ENCODE results near the gene AKR1C8.

- TF ChIP-seq, protein P1, sequence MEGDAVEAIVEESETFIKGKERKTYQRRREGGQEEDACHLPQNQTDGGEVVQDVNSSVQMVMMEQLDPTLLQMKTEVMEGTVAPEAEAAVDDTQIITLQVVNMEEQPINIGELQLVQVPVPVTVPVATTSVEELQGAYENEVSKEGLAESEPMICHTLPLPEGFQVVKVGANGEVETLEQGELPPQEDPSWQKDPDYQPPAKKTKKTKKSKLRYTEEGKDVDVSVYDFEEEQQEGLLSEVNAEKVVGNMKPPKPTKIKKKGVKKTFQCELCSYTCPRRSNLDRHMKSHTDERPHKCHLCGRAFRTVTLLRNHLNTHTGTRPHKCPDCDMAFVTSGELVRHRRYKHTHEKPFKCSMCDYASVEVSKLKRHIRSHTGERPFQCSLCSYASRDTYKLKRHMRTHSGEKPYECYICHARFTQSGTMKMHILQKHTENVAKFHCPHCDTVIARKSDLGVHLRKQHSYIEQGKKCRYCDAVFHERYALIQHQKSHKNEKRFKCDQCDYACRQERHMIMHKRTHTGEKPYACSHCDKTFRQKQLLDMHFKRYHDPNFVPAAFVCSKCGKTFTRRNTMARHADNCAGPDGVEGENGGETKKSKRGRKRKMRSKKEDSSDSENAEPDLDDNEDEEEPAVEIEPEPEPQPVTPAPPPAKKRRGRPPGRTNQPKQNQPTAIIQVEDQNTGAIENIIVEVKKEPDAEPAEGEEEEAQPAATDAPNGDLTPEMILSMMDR (IDR thresholded peaks at IDR 0.05; ENCODE audit: insufficient read depth, low read length) = no peak
- TF ChIP-seq GABPA (IDR thresholded peaks at IDR 0.05; ENCODE audit: low read depth) (no peak), POLR2AphosphoS5 (IDR thresholded peaks at IDR 0.05; ENCODE audit: low read depth) (no peak), SPI1 (IDR thresholded peaks at IDR 0.05; ENCODE audit: borderline replicate concordance, low read depth) (no peak)
- TF ChIP-seq, protein P2, sequence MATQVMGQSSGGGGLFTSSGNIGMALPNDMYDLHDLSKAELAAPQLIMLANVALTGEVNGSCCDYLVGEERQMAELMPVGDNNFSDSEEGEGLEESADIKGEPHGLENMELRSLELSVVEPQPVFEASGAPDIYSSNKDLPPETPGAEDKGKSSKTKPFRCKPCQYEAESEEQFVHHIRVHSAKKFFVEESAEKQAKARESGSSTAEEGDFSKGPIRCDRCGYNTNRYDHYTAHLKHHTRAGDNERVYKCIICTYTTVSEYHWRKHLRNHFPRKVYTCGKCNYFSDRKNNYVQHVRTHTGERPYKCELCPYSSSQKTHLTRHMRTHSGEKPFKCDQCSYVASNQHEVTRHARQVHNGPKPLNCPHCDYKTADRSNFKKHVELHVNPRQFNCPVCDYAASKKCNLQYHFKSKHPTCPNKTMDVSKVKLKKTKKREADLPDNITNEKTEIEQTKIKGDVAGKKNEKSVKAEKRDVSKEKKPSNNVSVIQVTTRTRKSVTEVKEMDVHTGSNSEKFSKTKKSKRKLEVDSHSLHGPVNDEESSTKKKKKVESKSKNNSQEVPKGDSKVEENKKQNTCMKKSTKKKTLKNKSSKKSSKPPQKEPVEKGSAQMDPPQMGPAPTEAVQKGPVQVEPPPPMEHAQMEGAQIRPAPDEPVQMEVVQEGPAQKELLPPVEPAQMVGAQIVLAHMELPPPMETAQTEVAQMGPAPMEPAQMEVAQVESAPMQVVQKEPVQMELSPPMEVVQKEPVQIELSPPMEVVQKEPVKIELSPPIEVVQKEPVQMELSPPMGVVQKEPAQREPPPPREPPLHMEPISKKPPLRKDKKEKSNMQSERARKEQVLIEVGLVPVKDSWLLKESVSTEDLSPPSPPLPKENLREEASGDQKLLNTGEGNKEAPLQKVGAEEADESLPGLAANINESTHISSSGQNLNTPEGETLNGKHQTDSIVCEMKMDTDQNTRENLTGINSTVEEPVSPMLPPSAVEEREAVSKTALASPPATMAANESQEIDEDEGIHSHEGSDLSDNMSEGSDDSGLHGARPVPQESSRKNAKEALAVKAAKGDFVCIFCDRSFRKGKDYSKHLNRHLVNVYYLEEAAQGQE (IDR thresholded peaks at IDR 0.05; ENCODE audit: insufficient replicate concordance, low read depth) = no peak
Measured at GRCh38 chr10:5117026-5117425, 67.9 kb downstream of the AKR1C8 start.

All from HL-60 (cell line).